ENCODE measurements around the gene ZNF652.

ZNF652 gene

GRCh38 chr17:49255125-49255524 is 106.9 kb downstream of the ZNF652 start:
- H3K4me3 ChIP-seq (ENCODE audit: low read length) = no peak overlapping the region

GRCh38 chr17:49254066-49254465 is 108.0 kb downstream of the ZNF652 start:
- Histone ChIP-seq H3K9me2 (replicated peaks; ENCODE audit: insufficient read depth, low read length) (no peaks in the 10 kb centered on the region), H3K27me3 (replicated peaks; ENCODE audit: insufficient read depth, low read length) (peaks cover 12% of the 10 kb centered on the region; the same call in 1 of the 2 replicates), H3K4me1 (ENCODE audit: low read length) (no peaks in the 10 kb centered on the region), H3K27ac (ENCODE audit: low read length) (no peak overlapping the region), H3F3A (ENCODE audit: insufficient read depth, low read length) (no peaks in the 10 kb centered on the region), H3K36me3 (replicated peaks; ENCODE audit: insufficient read depth, low read length) (no peaks in the 10 kb centered on the region), H3K79me2 (ENCODE audit: low read length) (no peaks in the 10 kb centered on the region), H3K4me2 (ENCODE audit: low read depth, low read length) (no peak overlapping the region), H3K9ac (ENCODE audit: low read length) (no peak overlapping the region), H4K20me1 (ENCODE audit: insufficient read depth, low read length) (no peaks in the 10 kb centered on the region), H3K4me3 (ENCODE audit: low read length) (no peak overlapping the region), H2AFZ (ENCODE audit: low read length) (no peak overlapping the region), H3K9me3 (replicated peaks; ENCODE audit: insufficient read depth, low read length) (no peaks in the 10 kb centered on the region)
- TF ChIP-seq CTCF (IDR thresholded peaks at IDR 0.05; ENCODE audit: low read length) = no peak
- TF ChIP-seq EZH2phosphoT487 (IDR thresholded peaks at IDR 0.05; ENCODE audit: low read length) = no peak
- TF ChIP-seq EZH2 (optimal IDR thresholded peaks at IDR 0.05; ENCODE audit: low read depth, low read length) = no peak
- no peak for DNase-seq

More at GRCh38 chr17:49255125-49255524, 106.9 kb downstream of the ZNF652 start:
- Histone ChIP-seq H3F3A (ENCODE audit: insufficient read depth, low read length) (no peaks in the 10 kb centered on the region), H3K9me3 (replicated peaks; ENCODE audit: insufficient read depth, low read length) (no peaks in the 10 kb centered on the region), H3K27ac (ENCODE audit: low read length) (no peak overlapping the region), H3K4me1 (ENCODE audit: low read length) (no peaks in the 10 kb centered on the region), H3K27me3 (replicated peaks; ENCODE audit: insufficient read depth, low read length) (0 out of 2 replicates have a peak, but pooled peaks cover 4% of the 10 kb centered on the region), H3K36me3 (replicated peaks; ENCODE audit: insufficient read depth, low read length) (no peaks in the 10 kb centered on the region), H3K9me2 (replicated peaks; ENCODE audit: insufficient read depth, low read length) (no peaks in the 10 kb centered on the region), H3K9ac (ENCODE audit: low read length) (no peak overlapping the region), H3K4me2 (ENCODE audit: low read depth, low read length) (no peak overlapping the region), H4K20me1 (ENCODE audit: insufficient read depth, low read length) (no peaks in the 10 kb centered on the region), H2AFZ (ENCODE audit: low read length) (no peak overlapping the region), H3K79me2 (ENCODE audit: low read length) (no peaks in the 10 kb centered on the region)
- no peak for DNase-seq
- no peak for TF ChIP-seq EZH2 (optimal IDR thresholded peaks at IDR 0.05; ENCODE audit: low read depth, low read length)
- TF ChIP-seq EZH2phosphoT487 (IDR thresholded peaks at IDR 0.05; ENCODE audit: low read length) = no peak
- no peak for TF ChIP-seq CTCF (IDR thresholded peaks at IDR 0.05; ENCODE audit: low read length)

- Histone ChIP-seq H3K9ac (ENCODE audit: low read length) (no peak overlapping the region), H2AFZ (ENCODE audit: low read length) (no peak overlapping the region), H3K27ac (ENCODE audit: low read length) (no peak overlapping the region), H3F3A (ENCODE audit: insufficient read depth, low read length) (no peaks in the 10 kb centered on the region), H4K20me1 (ENCODE audit: insufficient read depth, low read length) (no peaks in the 10 kb centered on the region), H3K27me3 (replicated peaks; ENCODE audit: insufficient read depth, low read length) (peaks cover 16% of the 10 kb centered on the region; the same call in 1 of the 2 replicates), H3K4me2 (ENCODE audit: low read depth, low read length) (no peak overlapping the region), H3K4me1 (ENCODE audit: low read length) (no peaks in the 10 kb centered on the region), H3K36me3 (replicated peaks; ENCODE audit: insufficient read depth, low read length) (no peaks in the 10 kb centered on the region), H3K9me3 (replicated peaks; ENCODE audit: insufficient read depth, low read length) (no peaks in the 10 kb centered on the region), H3K4me3 (ENCODE audit: low read length) (no peak overlapping the region), H3K9me2 (replicated peaks; ENCODE audit: insufficient read depth, low read length) (no peaks in the 10 kb centered on the region), H3K79me2 (ENCODE audit: low read length) (no peaks in the 10 kb centered on the region)
- DNase-seq = no peak
- TF ChIP-seq CTCF (IDR thresholded peaks at IDR 0.05; ENCODE audit: low read length) (no peak), EZH2phosphoT487 (IDR thresholded peaks at IDR 0.05; ENCODE audit: low read length) (no peak), EZH2 (optimal IDR thresholded peaks at IDR 0.05; ENCODE audit: low read depth, low read length) (no peak)
Observed at GRCh38 chr17:49252148-49252695, 109.8 kb downstream of the ZNF652 start.
